Activated CD4-positive, alpha-beta T cell treated with anti-CD3 and anti-CD28 coated beads, Interleukin-2, amount 50 U/mL, for 48 hours (primary cell): ENCODE measurements around the gene PCNT.

Experiments used
- DNase-seq, 2 experiments: peaks; one replicate each; pipeline ENCODE4 v3.0.0-alpha.2; 2020

The PCNT gene

DNA sequence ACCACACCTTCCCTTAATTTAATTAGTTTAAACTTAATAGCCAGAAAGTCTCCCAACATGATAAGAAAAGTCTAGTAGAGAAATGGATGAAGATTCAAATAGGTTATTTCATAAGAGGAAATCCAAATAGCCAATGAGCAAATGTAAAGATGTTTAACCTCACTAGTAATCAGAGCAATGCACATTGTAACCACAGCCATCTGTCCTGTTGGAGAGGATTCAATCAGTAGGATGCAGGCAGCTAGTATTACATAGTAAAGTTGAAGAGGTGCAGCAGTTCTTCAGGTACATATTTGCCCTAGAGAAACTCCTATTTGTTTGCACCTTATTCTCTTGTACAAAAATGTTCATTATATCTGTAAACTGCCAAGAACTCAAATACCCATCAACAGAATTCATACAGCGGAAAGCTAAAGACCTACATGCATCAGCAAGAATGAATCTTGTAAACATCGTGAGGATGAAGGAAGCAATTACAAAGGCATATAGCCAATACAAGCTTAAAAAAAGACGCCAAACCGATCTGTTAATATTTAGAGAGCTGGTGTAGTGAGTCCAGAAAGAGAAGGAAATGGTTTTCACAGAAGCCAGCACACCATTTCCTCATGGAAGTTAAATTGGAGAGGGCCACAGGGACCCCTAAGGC is 162.6 kb downstream of the PCNT start:
- DNase-seq = no peak

GRCh38 chr21:46489162-46489663 is 165.3 kb downstream of the PCNT start:
- no peak for DNase-seq

DNA sequence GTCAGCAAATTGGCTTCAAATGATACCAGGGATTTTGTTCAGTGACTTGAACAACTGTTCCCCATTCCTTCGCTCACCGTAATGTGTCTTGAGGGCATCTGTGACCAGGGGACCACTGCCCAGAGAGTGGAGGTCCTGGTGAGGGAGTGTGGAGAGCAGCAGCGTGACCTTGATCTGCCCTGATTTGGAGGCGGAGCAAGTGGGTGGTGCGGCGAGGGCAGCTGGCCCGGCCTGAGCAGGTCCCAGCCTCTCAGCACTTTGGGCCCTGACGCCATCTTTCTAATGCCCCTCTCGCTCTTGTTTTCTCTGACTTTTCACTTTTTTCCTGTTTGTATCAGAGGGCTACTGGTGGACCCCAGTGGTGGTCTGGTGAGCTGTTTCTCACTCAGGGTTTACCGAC is 165.8 kb downstream of the PCNT start:
- DNase-seq = no peak

DNA sequence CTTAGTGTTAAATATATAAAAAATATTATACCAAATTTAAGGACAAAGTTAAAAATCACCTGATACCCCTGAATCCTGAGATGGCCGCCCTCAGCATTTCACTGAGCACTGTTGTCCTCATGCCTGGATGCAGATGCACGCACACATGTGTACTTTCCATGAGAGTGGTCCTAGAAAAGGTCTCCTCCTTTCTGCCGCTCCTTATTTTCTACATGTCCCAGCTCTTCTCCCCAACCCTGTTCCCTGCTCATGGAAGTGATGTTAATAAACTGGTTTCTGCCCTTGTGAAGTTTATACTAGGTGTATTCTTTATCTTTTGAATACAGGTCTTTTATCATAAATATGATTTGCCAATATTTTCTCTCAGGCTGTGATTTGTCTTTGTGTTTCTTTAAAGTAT is 167.6 kb downstream of the PCNT start:
- no peak for DNase-seq

GRCh38 chr21:46492851-46493250 is 168.9 kb downstream of the PCNT start:
- no peak for DNase-seq

DNA sequence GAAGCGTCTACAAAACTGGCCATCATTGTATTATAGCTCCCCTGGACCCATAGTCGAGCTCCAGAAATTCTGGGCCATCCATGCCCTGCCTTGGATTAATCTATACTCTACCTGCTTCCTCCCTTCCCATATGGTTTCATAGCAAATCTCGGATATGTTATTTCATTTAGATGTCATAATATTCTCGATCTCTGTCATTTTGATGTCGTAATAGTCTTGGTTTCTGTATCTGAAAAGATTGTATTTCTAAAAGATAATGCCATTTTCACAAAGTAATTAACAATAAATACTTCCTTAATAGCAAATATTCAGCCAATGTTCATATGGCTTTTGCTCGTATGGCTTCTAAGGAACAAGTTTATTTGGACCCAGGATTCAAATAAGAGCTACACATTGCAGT is 169.9 kb downstream of the PCNT start:
- DNase-seq = no peak
